Caco-2 (cell line): ENCODE results near the gene RYK. TPM values are rescaled to one million over a fixed set of nuclear protein-coding genes. Genes with fewer than 3 reads are reported as not detected.

Experiments used
- BruUV-seq: library from RNA; stranded (reverse); fragments of 400-500 nt; replicated peaks from 2 replicates; lab custom pipeline; 2021; lab: Mats Ljungman, UMichigan
- CTCF ChIA-PET: fragments of 300-600 bp; sonication (Branson Sonifier 250); formaldehyde crosslinking; loops from one replicate; lab custom pipeline; 2022; ENCODE audit warnings: antibody characterized with exemption; lab: Charles Lee
- POLR2A ChIA-PET: fragments of 300-600 bp; sonication (Branson Sonifier 250); formaldehyde crosslinking; loops from one replicate; lab custom pipeline; 2022; ENCODE audit warnings: antibody characterized with exemption; lab: Charles Lee
- DNase-seq, 2 experiments: peaks; one replicate each; pipeline versions ENCODE4 v3.0.0 to v3.0.0-alpha.2; 2020 to 2022
- H3K27me3 ChIP-seq: replicated peaks from 2 replicates; pipeline ENCODE4 v1.6.0; 2011; ENCODE audit warnings: low read length; ENCODE audit not compliant: control insufficient read depth, insufficient read depth
- H3K36me3 ChIP-seq: 2 replicates; pipeline ENCODE4 v1.5.1; 2011; ENCODE audit warnings: low read length; ENCODE audit not compliant: control insufficient read depth, insufficient read depth
- H3K4me1 ChIP-seq: fragments of 250-450 bp; sonication (Bioruptor Pico); 2 replicates; pipeline ENCODE4 v1.5.1; 2020; ENCODE audit warnings: mild to moderate bottlenecking
- H3K4me3 ChIP-seq: 2 replicates; pipeline ENCODE4 v1.5.1; 2011; ENCODE audit warnings: low read depth, mild to moderate bottlenecking, control low read depth, low read length
- H3K9me3 ChIP-seq: fragments of 250-450 bp; sonication (Bioruptor Pico); 2 replicates; pipeline ENCODE4 v1.5.1; 2020; ENCODE audit warnings: mild to moderate bottlenecking, moderate library complexity
- H3K27ac Mint-ChIP-seq: one replicate; pipeline ENCODE4 v1.8.0; 2022; ENCODE audit warnings: mixed read lengths; ENCODE audit not compliant: unreplicated experiment
- H3K27me3 Mint-ChIP-seq: one replicate; pipeline ENCODE4 v1.8.0; 2022; ENCODE audit warnings: mixed read lengths; ENCODE audit not compliant: insufficient read depth, unreplicated experiment
- H3K36me3 Mint-ChIP-seq: one replicate; pipeline ENCODE4 v1.8.0; 2022; ENCODE audit warnings: mild to moderate bottlenecking, mixed read lengths; ENCODE audit not compliant: insufficient read depth, unreplicated experiment
- H3K4me1 Mint-ChIP-seq: one replicate; pipeline ENCODE4 v1.8.0; 2022; ENCODE audit warnings: low read depth, mixed read lengths; ENCODE audit not compliant: unreplicated experiment
- H3K4me3 Mint-ChIP-seq: one replicate; pipeline ENCODE4 v1.8.0; 2022; ENCODE audit warnings: mild to moderate bottlenecking, moderate library complexity, mixed read lengths; ENCODE audit not compliant: unreplicated experiment
- H3K9me3 Mint-ChIP-seq: one replicate; pipeline ENCODE4 v1.8.0; 2022; ENCODE audit warnings: mixed read lengths; ENCODE audit not compliant: unreplicated experiment
- intact Hi-C: fragments of 100-400 bp; cut with micrococcal nuclease; formaldehyde crosslinking; loops from one replicate; pipeline ENCODE4 v1.10.0; 2022; ENCODE audit not compliant: unreplicated experiment
- total RNA-seq: library from RNA; stranded (reverse); gene quantifications from 2 replicates; pipeline ENCODE4 v1.2.3, GENCODE V29; 2022
- TF ChIP-seq, protein P1 (sequence below), 2 experiments: fragments of 200-600 bp in 1 of 2; IDR thresholded peaks; 1 replicate in 1 of 2; 2 replicates in 1 of 2; pipeline versions ENCODE4 v1.5.1 to v1.8.0; 2011 to 2022; ENCODE audit warnings: antibody characterized with exemption in 1 of 2, control low read depth in 1 of 2, inconsistent platforms in 1 of 2, low read depth in 1 of 2, low read length in 1 of 2, mild to moderate bottlenecking in 1 of 2, moderate library complexity in 1 of 2; ENCODE audit not compliant: insufficient read depth in 1 of 2, severe bottlenecking in 1 of 2, unreplicated experiment in 1 of 2

The RYK gene
- total RNA-seq, 1 experiment from 2014 or later = 102 TPM

GRCh38 chr3:134252766-134253165 lies 2.1 kb upstream of the RYK start:
- POLR2A ChIA-PET = no interaction called here
- H3K4me1 Mint-ChIP-seq = peaks cover 21% of the 10 kb centered on the region

DNA sequence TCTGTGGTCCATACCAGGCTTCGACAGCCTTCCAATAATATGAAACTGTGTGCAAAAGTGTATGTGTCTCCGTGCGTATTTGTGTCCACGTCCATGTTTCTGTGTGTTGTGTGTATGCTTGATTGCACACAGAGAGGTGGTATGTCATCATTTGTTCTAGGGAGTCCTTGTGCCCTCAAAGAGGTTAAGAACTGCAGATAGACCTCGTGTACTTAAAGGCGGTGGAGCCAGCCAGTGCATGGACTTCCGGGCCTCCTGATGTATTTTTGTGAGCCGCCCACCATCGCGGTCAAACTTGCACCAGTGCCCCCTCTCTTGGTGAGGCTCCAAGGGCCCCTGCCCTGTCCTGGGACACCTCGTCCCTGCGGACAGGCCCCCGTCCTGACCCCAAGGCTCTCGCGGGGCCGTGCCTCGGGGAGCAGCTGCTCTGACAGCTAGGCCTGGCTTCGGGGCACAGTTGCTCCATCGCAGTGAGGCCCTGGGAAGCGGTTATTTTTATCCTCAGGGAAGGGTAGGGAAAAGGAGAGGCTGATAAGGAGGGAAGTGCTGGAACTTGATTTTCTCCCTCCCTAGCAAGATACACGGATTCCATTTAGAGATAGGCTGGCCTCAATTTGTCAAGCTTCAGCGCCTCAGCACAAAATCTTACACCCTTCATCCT lies 1.2 kb upstream of the RYK start:
- Histone ChIP-seq H3K27me3 (no peaks in the 10 kb centered on the region), H3K9me3 (no peaks in the 10 kb centered on the region; the same call in 1 of the 2 replicates), H3K4me1 (peaks cover 28% of the 10 kb centered on the region), H3K4me3 (no peak overlapping the region), H3K36me3 (no peaks in the 10 kb centered on the region)
- Mint-ChIP-seq H3K27me3 (no peaks in the 10 kb centered on the region), H3K27ac (peak overlapping the region; percentile 76), H3K4me1 (peaks cover 26% of the 10 kb centered on the region), H3K9me3 (peaks cover 7% of the 10 kb centered on the region), H3K36me3 (peaks cover 17% of the 10 kb centered on the region), H3K4me3 (peak overlapping the region; percentile 84)
- DNase-seq = peak; percentile 26 to 47
- CTCF ChIA-PET = interaction anchor here (1.3 kb wide), 1 partner anchor 9 kb away, joined by 3 read pairs; no protein-coding TSS in a partner anchor
- TF ChIP-seq, protein P1, sequence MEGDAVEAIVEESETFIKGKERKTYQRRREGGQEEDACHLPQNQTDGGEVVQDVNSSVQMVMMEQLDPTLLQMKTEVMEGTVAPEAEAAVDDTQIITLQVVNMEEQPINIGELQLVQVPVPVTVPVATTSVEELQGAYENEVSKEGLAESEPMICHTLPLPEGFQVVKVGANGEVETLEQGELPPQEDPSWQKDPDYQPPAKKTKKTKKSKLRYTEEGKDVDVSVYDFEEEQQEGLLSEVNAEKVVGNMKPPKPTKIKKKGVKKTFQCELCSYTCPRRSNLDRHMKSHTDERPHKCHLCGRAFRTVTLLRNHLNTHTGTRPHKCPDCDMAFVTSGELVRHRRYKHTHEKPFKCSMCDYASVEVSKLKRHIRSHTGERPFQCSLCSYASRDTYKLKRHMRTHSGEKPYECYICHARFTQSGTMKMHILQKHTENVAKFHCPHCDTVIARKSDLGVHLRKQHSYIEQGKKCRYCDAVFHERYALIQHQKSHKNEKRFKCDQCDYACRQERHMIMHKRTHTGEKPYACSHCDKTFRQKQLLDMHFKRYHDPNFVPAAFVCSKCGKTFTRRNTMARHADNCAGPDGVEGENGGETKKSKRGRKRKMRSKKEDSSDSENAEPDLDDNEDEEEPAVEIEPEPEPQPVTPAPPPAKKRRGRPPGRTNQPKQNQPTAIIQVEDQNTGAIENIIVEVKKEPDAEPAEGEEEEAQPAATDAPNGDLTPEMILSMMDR (IDR thresholded peaks at IDR 0.05; ENCODE audit: insufficient read depth in 1 of 2, low read depth in 1 of 2, low read length in 1 of 2, severe bottlenecking in 1 of 2, unreplicated experiment in 1 of 2) = no peak
- POLR2A ChIA-PET = no interaction called here
- no TSS peak for BruUV-seq
- intact Hi-C loops = loop anchor here (2.0 kb wide), 1 partner anchor 47 kb away; no protein-coding TSS in a partner anchor

More at GRCh38 chr3:134252766-134253165, 2.1 kb upstream of the RYK start:
- Mint-ChIP-seq H3K9me3 (no peaks in the 10 kb centered on the region), H3K27me3 (no peaks in the 10 kb centered on the region), H3K4me3 (no peak overlapping the region), H3K36me3 (peaks cover 17% of the 10 kb centered on the region), H3K27ac (no peak overlapping the region)
- no peaks in the 10 kb centered on the region for H3K27me3 ChIP-seq
- CTCF ChIA-PET = interaction anchor here (1.3 kb wide), 1 partner anchor 9 kb away, joined by 3 read pairs; no protein-coding TSS in a partner anchor
- peaks cover 24% of the 10 kb centered on the region for H3K4me1 ChIP-seq
- TF ChIP-seq, protein P1 (IDR thresholded peaks at IDR 0.05; ENCODE audit: insufficient read depth in 1 of 2, low read depth in 1 of 2, low read length in 1 of 2, severe bottlenecking in 1 of 2, unreplicated experiment in 1 of 2) = no peak
- DNase-seq = no peak
- no peaks in the 10 kb centered on the region for H3K9me3 ChIP-seq
- BruUV-seq = no TSS peak
- intact Hi-C loops = no loop called here
- H3K4me3 ChIP-seq = no peak overlapping the region
- no peaks in the 10 kb centered on the region for H3K36me3 ChIP-seq

GRCh38 chr3:134249935-134250716 lies 533 bp downstream of the RYK start:
- Histone ChIP-seq H3K36me3 (no peaks in the 10 kb centered on the region), H3K9me3 (no peaks in the 10 kb centered on the region; the same call in 1 of the 2 replicates), H3K27me3 (no peaks in the 10 kb centered on the region), H3K4me1 (peaks cover 42% of the 10 kb centered on the region), H3K4me3 (peak overlapping the region; percentile 88)
- no peaks in the 10 kb centered on the region for H3K27me3 Mint-ChIP-seq
- TF ChIP-seq, protein P1 (IDR thresholded peaks at IDR 0.05; ENCODE audit: insufficient read depth in 1 of 2, low read depth in 1 of 2, low read length in 1 of 2, severe bottlenecking in 1 of 2, unreplicated experiment in 1 of 2) = no peak
- POLR2A ChIA-PET = interaction anchor here (0.6 kb wide), 1 partner anchor 12 kb away, joined by 3 read pairs; no protein-coding TSS in a partner anchor
- H3K9me3 Mint-ChIP-seq = peaks cover 13% of the 10 kb centered on the region
- BruUV-seq = no TSS peak
- peaks cover 39% of the 10 kb centered on the region for H3K4me1 Mint-ChIP-seq
- H3K4me3 Mint-ChIP-seq = peak overlapping the region; percentile 85
- peak overlapping the region; percentile 76 for H3K27ac Mint-ChIP-seq
- CTCF ChIA-PET = interaction anchor here (1.5 kb wide), 1 partner anchor 39 kb away, joined by 4 read pairs; no protein-coding TSS in a partner anchor
- intact Hi-C loops = loop anchor here (1.0 to 2.0 kb wide), 2 partner anchors 37 to 49 kb away; no protein-coding TSS in a partner anchor
- DNase-seq = peak; percentile 65 to 75
- peaks cover 17% of the 10 kb centered on the region for H3K36me3 Mint-ChIP-seq
